HG02623 (cell line): ENCODE data around the gene GNPTG.
"Not testable (repeated sequence)": the region's sequence is repeated elsewhere in the genome, so short reads cannot be mapped to it uniquely, and the experiment has no call there.

Source experiments
- ATAC-seq: cut with Tn5 transposase; IDR thresholded peaks from one replicate; pipeline ENCODE4 v1.9.1; 2021; ENCODE audit warnings: moderate library complexity; ENCODE audit not compliant: unreplicated experiment

Gene GNPTG

GRCh38 chr16:1318268-1318545, 33.5 kb upstream of the GNPTG start:
- ATAC-seq = no peak

GRCh38 chr16:1319041-1319440, 32.7 kb upstream of the GNPTG start:
- ATAC-seq = no peak

- no peak for ATAC-seq
Measured at GRCh38 chr16:1320097-1320496, 31.6 kb upstream of the GNPTG start.

GRCh38 chr16:1320658-1321240, 31.0 kb upstream of the GNPTG start:
- no peak for ATAC-seq

GRCh38 chr16:1322407-1322806, 29.3 kb upstream of the GNPTG start:
- no peak for ATAC-seq

GRCh38 chr16:1323296-1324239, 28.2 kb upstream of the GNPTG start:
- no peak for ATAC-seq

GRCh38 chr16:1324286-1324826, 27.4 kb upstream of the GNPTG start:
- ATAC-seq = no peak

- ATAC-seq = no peak
Measured at GRCh38 chr16:1325261-1325660, 26.5 kb upstream of the GNPTG start.

GRCh38 chr16:1325673-1326371, 25.9 kb upstream of the GNPTG start:
- no peak for ATAC-seq

GRCh38 chr16:1326391-1326790, 25.3 kb upstream of the GNPTG start:
- ATAC-seq = no peak

- ATAC-seq = no peak
Measured at GRCh38 chr16:1326946-1327618, 24.6 kb upstream of the GNPTG start.

- no peak for ATAC-seq
Measured at GRCh38 chr16:1327619-1327947, 24.1 kb upstream of the GNPTG start.

- ATAC-seq = not testable (repeated sequence)
Measured at GRCh38 chr16:1328136-1328535, 23.6 kb upstream of the GNPTG start.

GRCh38 chr16:1328961-1329360, 22.8 kb upstream of the GNPTG start:
- ATAC-seq = not testable (repeated sequence)

- no peak for ATAC-seq
Measured at GRCh38 chr16:1330260-1330914, 21.3 kb upstream of the GNPTG start.

- ATAC-seq = no peak
Measured at GRCh38 chr16:1330931-1331711, 20.6 kb upstream of the GNPTG start.

- no peak for ATAC-seq
Measured at GRCh38 chr16:1331712-1332617, 19.8 kb upstream of the GNPTG start.

- ATAC-seq = no peak
Measured at GRCh38 chr16:1332618-1333148, 19.0 kb upstream of the GNPTG start.
